ENCODE measurements around the gene SPRING1. TPM values are rescaled to one million over a fixed set of nuclear protein-coding genes. Genes with fewer than 3 reads are reported as not detected.

Gene SPRING1
- total and polyA plus RNA-seq, 11 donors, result 8.2 to 24.4 (median 14.0) TPM

GRCh38 chr12:116709768-116710167 lies 28.1 kb downstream of the SPRING1 start:
- Histone ChIP-seq H3K4me3 (no peak overlapping the region), H3K27me3 (peaks cover 0 to 6% (median 0%) of the 10 kb centered on the region in 9 donors), H3K36me3 (no peaks in the 10 kb centered on the region), H3K4me1 (peaks cover 0 to 21% (median 8%) of the 10 kb centered on the region in 12 donors), H3K9me3 (no peaks in the 10 kb centered on the region), H3K27ac (no peak overlapping the region)
- WGBS, 4 donors, result 67 to 78% (median 71%) methylated on average over 10 of the region's 10 CpGs
- no peak for ATAC-seq
- TF ChIP-seq CTCF (IDR thresholded peaks at IDR 0.05), result no peak
- TF ChIP-seq POLR2A (IDR thresholded peaks at IDR 0.05), result no peak
- intact Hi-C loops (cut with DNase I), result loop anchor here (5.0 to 10.0 kb wide), 11 partner anchors 175 to 712 kb away; partner anchors contain the start of gene HRK (in 3 of the 10)
- DNase-seq, result no peak

GRCh38 chr12:116708826-116709756 lies 28.8 kb downstream of the SPRING1 start:
- Histone ChIP-seq H3K9me3 (no peaks in the 10 kb centered on the region), H3K27ac (no peak overlapping the region), H3K36me3 (no peaks in the 10 kb centered on the region), H3K27me3 (peaks cover 0 to 6% (median 0%) of the 10 kb centered on the region in 9 donors), H3K4me1 (peaks cover 0 to 20% (median 8%) of the 10 kb centered on the region in 12 donors), H3K4me3 (peak overlapping the region in 2 of 12 donors; percentile 10 to 15)
- peak in 3 of 4 donors; percentile 79 to 87 (median 84) for ATAC-seq
- DNase-seq, result peak in 3 of 5 donors; percentile 37 to 58 (median 44)
- intact Hi-C loops (cut with DNase I), result loop anchor here (5.0 to 10.0 kb wide), 10 partner anchors 176 to 712 kb away; partner anchors contain the start of gene HRK (in 3 of the 10)
- TF ChIP-seq POLR2A (IDR thresholded peaks at IDR 0.05) (no peak), CTCF (IDR thresholded peaks at IDR 0.05) (peak; percentile 47 to 72 (median 62))
- 25 to 32% (median 29%) methylated on average over 26 of the region's 26 CpGs for WGBS, 4 donors

- ATAC-seq (no peak), DNase-seq (no peak)
- intact Hi-C loops (cut with DNase I), result loop anchor here (5.0 to 10.0 kb wide), 10 partner anchors 177 to 710 kb away; partner anchors contain the start of gene HRK (in 3 of the 10)
- Histone ChIP-seq H3K27me3 (peaks cover 0 to 6% (median 0%) of the 10 kb centered on the region in 9 donors), H3K4me3 (no peak overlapping the region), H3K4me1 (peaks cover 0 to 14% (median 10%) of the 10 kb centered on the region in 12 donors), H3K27ac (no peak overlapping the region), H3K9me3 (no peaks in the 10 kb centered on the region), H3K36me3 (no peaks in the 10 kb centered on the region)
- TF ChIP-seq CTCF (IDR thresholded peaks at IDR 0.05) (no peak), POLR2A (IDR thresholded peaks at IDR 0.05) (no peak)
- WGBS, 4 donors, result 88 to 93% (median 89%) methylated on average over 9 of the region's 9 CpGs
Observed at GRCh38 chr12:116707751-116708150, 30.1 kb downstream of the SPRING1 start.
